GM20000 (cell line): Measurements from ENCODE around the gene MAP2K5.

ENCODE experiments used
- DNase-seq: peaks from one replicate; pipeline ENCODE4 v3.0.0; 2012; ENCODE audit warnings: low spot score
- CTCF ChIP-seq: IDR thresholded peaks from 2 replicates; pipeline ENCODE4 v1.5.1; 2012; ENCODE audit warnings: mild to moderate bottlenecking, control low read depth; ENCODE audit errors: extremely low read depth, missing control alignments

Gene MAP2K5

DNA sequence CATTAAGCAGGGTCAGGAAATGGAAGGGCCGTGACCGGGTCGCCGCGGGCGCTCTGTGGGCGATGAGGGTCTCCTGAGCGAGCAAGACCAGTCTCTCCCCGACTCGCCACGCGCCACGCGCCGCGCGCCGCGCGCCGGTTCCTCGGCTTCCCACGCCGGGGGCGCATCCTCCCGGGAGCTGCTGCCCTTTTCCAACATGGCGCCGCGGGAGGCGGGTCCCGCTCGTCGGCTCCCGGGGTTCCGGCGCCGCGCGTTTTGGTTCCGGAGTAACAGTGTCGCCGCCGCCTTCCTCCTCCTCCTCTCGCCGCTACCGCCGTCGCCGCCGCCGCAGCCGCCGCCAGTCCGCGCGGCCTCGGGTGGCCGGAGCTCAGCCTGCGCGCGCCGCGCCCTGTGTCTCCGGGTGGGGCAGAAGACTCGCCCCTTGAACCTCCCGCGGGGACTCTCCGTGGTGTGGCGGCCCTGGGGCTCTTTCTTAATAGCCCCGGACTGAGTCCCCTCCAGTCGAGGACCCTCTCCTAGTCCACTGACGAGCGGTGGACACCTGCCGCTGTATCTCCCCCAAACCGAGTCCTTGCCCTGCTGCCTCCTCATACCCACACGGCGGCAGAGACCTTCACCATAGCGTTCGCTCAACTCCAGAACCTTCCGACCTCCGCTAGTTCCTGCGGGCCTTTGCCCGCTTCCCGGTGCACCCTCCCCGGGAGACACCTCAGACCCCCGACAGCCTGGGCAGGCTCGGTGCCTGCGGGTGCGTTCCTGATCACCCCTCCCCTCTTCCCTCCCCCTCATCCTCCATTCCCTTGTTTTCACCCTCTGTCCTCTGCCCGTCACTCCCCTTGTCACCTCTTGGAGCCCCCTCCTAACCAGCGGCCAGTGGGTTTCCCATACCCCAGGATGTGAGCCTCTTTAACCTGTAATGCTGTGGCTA lies at the start of gene MAP2K5:
TSS of gene MAP2K5 (plus strand) at position 284 of the 928 bp plus-strand sequence. CDS start at position 917, 633 bp downstream.
- no peak for TF ChIP-seq CTCF
- peak; percentile 90 for DNase-seq

DNA sequence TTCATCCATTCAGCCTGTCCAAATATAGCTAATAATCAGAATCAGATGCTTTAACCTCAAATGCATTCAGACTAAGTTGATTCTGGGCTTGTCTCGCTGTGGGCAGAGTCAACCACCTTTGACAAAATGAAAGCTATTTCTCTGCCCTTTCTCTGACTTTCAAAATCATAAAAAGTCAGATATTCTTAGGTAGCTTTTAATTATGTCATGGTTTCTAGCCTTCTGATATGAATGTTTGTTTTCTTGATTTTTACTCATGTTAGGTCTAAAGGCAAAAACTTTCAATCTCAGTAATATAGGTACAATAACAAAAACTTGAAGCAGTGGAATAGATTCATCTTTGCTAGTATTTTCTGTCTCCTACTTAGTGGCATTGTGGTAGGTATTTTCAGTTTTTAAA lies 46.9 kb upstream of the MAP2K5 start:
- no peak for DNase-seq
- TF ChIP-seq CTCF, result no peak

GRCh38 chr15:67501177-67501835 lies 41.2 kb upstream of the MAP2K5 start:
- TF ChIP-seq CTCF, result peak; percentile 7
- DNase-seq, result peak; percentile 22

GRCh38 chr15:67501836-67502461 lies 40.6 kb upstream of the MAP2K5 start:
- TF ChIP-seq CTCF, result no peak
- no peak for DNase-seq

GRCh38 chr15:67504056-67504455 lies 38.4 kb upstream of the MAP2K5 start:
- no peak for TF ChIP-seq CTCF
- DNase-seq, result no peak

DNA sequence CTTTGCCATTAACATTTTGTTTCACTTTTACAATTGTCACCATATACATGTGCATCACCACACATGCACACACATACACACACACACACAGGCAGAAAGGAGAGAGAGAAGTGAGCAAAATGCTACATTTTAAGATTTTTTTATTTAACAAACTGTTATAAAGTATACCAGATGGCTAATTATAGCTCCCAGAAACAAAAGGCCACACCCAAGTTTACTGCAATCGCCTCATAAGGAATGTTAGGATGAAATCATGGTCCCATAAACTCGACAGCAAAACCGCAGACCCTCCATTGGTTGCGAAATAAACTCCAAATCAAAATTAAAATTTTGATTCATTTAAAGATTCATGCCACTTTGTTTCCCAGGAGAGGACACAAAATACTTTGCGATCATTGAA lies 37.7 kb upstream of the MAP2K5 start:
- no peak for DNase-seq
- no peak for TF ChIP-seq CTCF
